Gastroesophageal sphincter (tissue), 4 donors: ENCODE results near the gene NSRP1. TPM values are rescaled to one million over a fixed set of nuclear protein-coding genes. Genes with fewer than 3 reads are reported as not detected.
"Not testable (repeated sequence)": the region's sequence is repeated elsewhere in the genome, so short reads cannot be mapped to it uniquely, and the experiment has no call there.

Experiments
- ATAC-seq: fragments of 150-250 bp; one replicate; pipeline ENCODE4 v1.9.1; 2016; ENCODE audit warnings: mild to moderate bottlenecking, moderate library complexity
- H3K27ac ChIP-seq, 4 donors: fragments of 200-600 bp; sonication (generic) in 3 of 4; 1 replicate in 3 of 4; 2 replicates in 1 of 4; pipeline ENCODE4 v1.5.1; 2016 to 2019
- H3K27me3 ChIP-seq: fragments of 200-600 bp; sonication (generic); one replicate; pipeline ENCODE4 v1.5.1; 2019
- H3K36me3 ChIP-seq, 2 donors: fragments of 200-600 bp; sonication (generic); one replicate each; pipeline ENCODE4 v1.5.1; 2019; ENCODE audit warnings: control low read depth in 1 of 2
- H3K4me1 ChIP-seq, 3 donors: fragments of 200-600 bp; sonication (generic); 1 replicate in 2 of 3; 2 replicates in 1 of 3; pipeline ENCODE4 v1.5.1; 2016 to 2019; ENCODE audit warnings: control low read depth in 2 of 3
- H3K4me3 ChIP-seq, 2 donors: fragments of 200-600 bp; sonication (generic); one replicate each; pipeline ENCODE4 v1.5.1; 2019; ENCODE audit warnings: mild to moderate bottlenecking in 1 of 2, moderate library complexity in 1 of 2
- H3K9me3 ChIP-seq, 3 donors: fragments of 200-600 bp; sonication (generic); one replicate each; pipeline ENCODE4 v1.5.1; 2017 to 2019; ENCODE audit warnings: control low read depth in 2 of 3
- CTCF ChIP-seq, 4 experiments: fragments of 200-600 bp in 2 of 4; fragments of 450-650 bp in 2 of 4; sonication (generic) in 1 of 4; IDR thresholded peaks; one replicate each; pipeline ENCODE4 v1.5.1; 2017 to 2019; ENCODE audit warnings: antibody characterized with exemption in 4 of 4, mild to moderate bottlenecking in 2 of 4, moderate library complexity in 2 of 4
- EP300 ChIP-seq: sonication (generic); formaldehyde crosslinking; IDR thresholded peaks from one replicate; pipeline ENCODE4 v1.6.1; 2017; ENCODE audit warnings: antibody characterized with exemption, mild to moderate bottlenecking
- POLR2A ChIP-seq, 2 donors: fragments of 450-650 bp; IDR thresholded peaks; one replicate each; pipeline ENCODE4 v1.6.1; 2017; ENCODE audit warnings: antibody characterized with exemption in 2 of 2, mild to moderate bottlenecking in 2 of 2, moderate library complexity in 1 of 2
- POLR2AphosphoS5 ChIP-seq: sonication (generic); formaldehyde crosslinking; IDR thresholded peaks from one replicate; pipeline ENCODE4 v1.6.1; 2017; ENCODE audit warnings: antibody characterized with exemption
- WGBS, 2 donors: methylation state at CpG; one replicate each; pipeline ENCODE4 v1.1.5; 2018; ENCODE audit warnings: low coverage in 1 of 2; 5-methylcytosine and 5-hydroxymethylcytosine counted together
- total RNA-seq, 4 donors: library from RNA; depleted of rRNA; stranded (reverse); fragments of >200 nt; gene quantifications; one replicate each; pipeline ENCODE4 v1.1.0, GENCODE V29; 2016

The NSRP1 gene
- total RNA-seq, 4 donors from 2014 or later: 24.8 to 39.5 (median 28.4) TPM

GRCh38 chr17:30104575-30105339, 11.9 kb upstream of the NSRP1 start:
- H3K27me3 ChIP-seq: peaks cover 11% of the 10 kb centered on the region
- peak; percentile 94 for ATAC-seq
- no peaks in the 10 kb centered on the region for H3K36me3 ChIP-seq
- peaks cover 0 to 12% (median 0%) of the 10 kb centered on the region in 3 donors for H3K4me1 ChIP-seq
- no peak for TF ChIP-seq EP300
- peak; percentile 76 to 90 (median 84) for TF ChIP-seq CTCF (IDR thresholded peaks at IDR 0.05)
- H3K4me3 ChIP-seq: peak overlapping the region in 1 of 2 donors; percentile 39
- H3K27ac ChIP-seq: peak overlapping the region in 2 of 4 donors; percentile 19 to 38
- H3K9me3 ChIP-seq: no peaks in the 10 kb centered on the region
- 22 to 30% methylated on average over 18 to 27 of the region's 29 CpGs for WGBS, 2 donors

GRCh38 chr17:30112794-30113193, 3.8 kb upstream of the NSRP1 start:
- Histone ChIP-seq H3K27me3 (no peaks in the 10 kb centered on the region), H3K27ac (no peak overlapping the region), H3K9me3 (no peaks in the 10 kb centered on the region), H3K36me3 (no peaks in the 10 kb centered on the region), H3K4me3 (no peak overlapping the region), H3K4me1 (peaks cover 0 to 10% (median 3%) of the 10 kb centered on the region in 3 donors)
- TF ChIP-seq POLR2A (IDR thresholded peaks at IDR 0.05) (no peak), EP300 (no peak), POLR2AphosphoS5 (no peak), CTCF (IDR thresholded peaks at IDR 0.05) (no peak)
- no peak for ATAC-seq

- Histone ChIP-seq H3K36me3 (no peaks in the 10 kb centered on the region), H3K9me3 (no peaks in the 10 kb centered on the region), H3K4me1 (peaks cover 0 to 14% (median 7%) of the 10 kb centered on the region in 3 donors), H3K4me3 (no peak overlapping the region), H3K27ac (no peak overlapping the region), H3K27me3 (no peaks in the 10 kb centered on the region)
- ATAC-seq: no peak
- TF ChIP-seq EP300 (no peak), POLR2AphosphoS5 (no peak), POLR2A (IDR thresholded peaks at IDR 0.05) (no peak), CTCF (IDR thresholded peaks at IDR 0.05) (no peak)
Measured at GRCh38 chr17:30113213-30113612, 3.4 kb upstream of the NSRP1 start.

GRCh38 chr17:30116345-30116660, 313 bp upstream of the NSRP1 start:
- H3K27ac ChIP-seq: peak overlapping the region; percentile 91 to 100 (median 96)
- no peaks in the 10 kb centered on the region for H3K27me3 ChIP-seq
- peak overlapping the region; percentile 63 to 100 for H3K4me3 ChIP-seq
- TF ChIP-seq POLR2AphosphoS5: no peak
- TF ChIP-seq CTCF (IDR thresholded peaks at IDR 0.05): no peak
- TF ChIP-seq POLR2A (IDR thresholded peaks at IDR 0.05): no peak
- no peak for TF ChIP-seq EP300
- no peak for ATAC-seq
- H3K4me1 ChIP-seq: peaks cover 4 to 45% (median 9%) of the 10 kb centered on the region in 3 donors
- H3K9me3 ChIP-seq: no peaks in the 10 kb centered on the region
- H3K36me3 ChIP-seq: peaks cover 0 to 24% of the 10 kb centered on the region in 2 donors
- 15 to 100% methylated on average over 1 to 7 of the region's 10 CpGs for WGBS, 2 donors

- ATAC-seq: no peak
Measured at GRCh38 chr17:30117675-30118081, 1.1 kb downstream of the NSRP1 start.

GRCh38 chr17:30118635-30119034, 2.0 kb downstream of the NSRP1 start:
- not testable (repeated sequence) for H3K27ac ChIP-seq, H3K27me3 ChIP-seq, ATAC-seq, H3K4me3 ChIP-seq, H3K9me3 ChIP-seq
- WGBS, 2 donors: 98 to 100% methylated on average over 1 to 7 of the region's 7 CpGs
- Histone ChIP-seq H3K36me3 (peaks cover 0 to 44% of the 10 kb centered on the region in 2 donors), H3K4me1 (peaks cover 4 to 66% (median 9%) of the 10 kb centered on the region in 3 donors)

More at GRCh38 chr17:30117675-30118081, 1.1 kb downstream of the NSRP1 start:
- H3K4me1 ChIP-seq: peaks cover 4 to 59% (median 9%) of the 10 kb centered on the region in 3 donors
- H3K9me3 ChIP-seq: no peaks in the 10 kb centered on the region
- 14 to 18% methylated on average over 5 of the region's 5 CpGs for WGBS, 2 donors
- no peaks in the 10 kb centered on the region for H3K27me3 ChIP-seq
- peak overlapping the region; percentile 91 to 100 (median 96) for H3K27ac ChIP-seq
- H3K4me3 ChIP-seq: peak overlapping the region; percentile 63 to 100
- no peak for TF ChIP-seq POLR2A (IDR thresholded peaks at IDR 0.05)
- no peak for TF ChIP-seq POLR2AphosphoS5
- no peak for TF ChIP-seq EP300
- no peak for TF ChIP-seq CTCF (IDR thresholded peaks at IDR 0.05)
- H3K36me3 ChIP-seq: peaks cover 0 to 35% of the 10 kb centered on the region in 2 donors
